Left hindlimb (tissue), 1 donor: ENCODE results near the gene FBXW5.

Experiments used
- DNase-seq: peaks from one replicate; pipeline ENCODE4 v3.0.0-alpha.2; 2018

FBXW5 gene

GRCh38 chr9:136977649-136978072 lies 33.1 kb upstream of the FBXW5 start:
- DNase-seq = no peak

GRCh38 chr9:136977223-136977622 lies 32.7 kb upstream of the FBXW5 start, which contains the start of gene PTGDS:
Gene PTGDS, plus strand, starts transcription at chr9:136977504. Its CDS starts 75 bp downstream, at chr9:136977579.
- DNase-seq = no peak

- DNase-seq = peak; percentile 70
Measured at GRCh38 chr9:136975644-136976043, 31.1 kb upstream of the FBXW5 start.

- DNase-seq = no peak
Measured at GRCh38 chr9:136974817-136975535, 30.4 kb upstream of the FBXW5 start.

- DNase-seq = no peak
Measured at GRCh38 chr9:136973618-136974617, 29.4 kb upstream of the FBXW5 start.

- no peak for DNase-seq
Measured at GRCh38 chr9:136972743-136973142, 28.2 kb upstream of the FBXW5 start.

GRCh38 chr9:136972335-136972734 lies 27.8 kb upstream of the FBXW5 start:
- DNase-seq = no peak

GRCh38 chr9:136971746-136972145 lies 27.2 kb upstream of the FBXW5 start:
- no peak for DNase-seq

GRCh38 chr9:136970361-136970760 lies 25.8 kb upstream of the FBXW5 start:
- DNase-seq = no peak

GRCh38 chr9:136969774-136970173 lies 25.2 kb upstream of the FBXW5 start:
- no peak for DNase-seq

GRCh38 chr9:136969150-136969549 lies 24.6 kb upstream of the FBXW5 start:
- no peak for DNase-seq

GRCh38 chr9:136968333-136969127 lies 24.0 kb upstream of the FBXW5 start:
- DNase-seq = no peak

GRCh38 chr9:136965771-136966484 lies 21.4 kb upstream of the FBXW5 start:
- no peak for DNase-seq

GRCh38 chr9:136964833-136965422 lies 20.4 kb upstream of the FBXW5 start:
- DNase-seq = no peak

GRCh38 chr9:136964171-136964689 lies 19.7 kb upstream of the FBXW5 start:
- no peak for DNase-seq

- no peak for DNase-seq
Measured at GRCh38 chr9:136963751-136964150, 19.2 kb upstream of the FBXW5 start.

GRCh38 chr9:136963341-136963740 lies 18.8 kb upstream of the FBXW5 start:
- no peak for DNase-seq

- no peak for DNase-seq
Measured at GRCh38 chr9:136962701-136963248, 18.2 kb upstream of the FBXW5 start.

GRCh38 chr9:136962163-136962562 lies 17.6 kb upstream of the FBXW5 start:
- DNase-seq = no peak

GRCh38 chr9:136961279-136962065 lies 16.9 kb upstream of the FBXW5 start:
- no peak for DNase-seq

GRCh38 chr9:136960938-136961275 lies 16.4 kb upstream of the FBXW5 start:
- no peak for DNase-seq
